H1 (cell line): ENCODE measurements around the gene SLC24A3. TPM values are rescaled to one million over a fixed set of nuclear protein-coding genes. Genes with fewer than 3 reads are reported as not detected.

Experiments used
- EP300 ChIP-seq, 2 experiments: IDR thresholded peaks; 1 replicate in 1 of 2; 2 replicates in 1 of 2; pipeline ENCODE4 v1.6.1; 2011 to 2012; ENCODE audit warnings: low read depth in 2 of 2, low read length in 2 of 2, mild to moderate bottlenecking in 2 of 2, borderline replicate concordance in 1 of 2, inconsistent platforms in 1 of 2, moderate library complexity in 1 of 2
- HDAC2 ChIP-seq, 2 experiments: fragments of 300-600 bp in 1 of 2; sonication (generic) in 1 of 2; IDR thresholded peaks; 2 replicates each; pipeline ENCODE4 v1.6.1; 2011 to 2012; ENCODE audit warnings: low read depth in 2 of 2, low read length in 2 of 2, mild to moderate bottlenecking in 2 of 2, moderate library complexity in 2 of 2, borderline replicate concordance in 1 of 2, inconsistent platforms in 1 of 2
- KDM5A ChIP-seq: fragments of 200-600 bp; IDR thresholded peaks from 2 replicates; pipeline ENCODE4 v1.7.1; 2012; ENCODE audit warnings: mild to moderate bottlenecking, low read length, inconsistent platforms, mixed read lengths
- polyA plus RNA-seq, 7 experiments: library from polyadenylated mRNA; depleted of rRNA in 3 of 7; stranded (reverse) in 5 of 7; unstranded in 2 of 7; fragments of >200 nt in 5 of 7; fragments of 200-250 nt in 2 of 7; gene quantifications; 1 replicate in 5 of 7; 2 replicates in 1 of 7; 4 replicates in 1 of 7; pipeline versions ENCODE4 v1.2.1 to v1.2.3, GENCODE V29; 2011 to 2013; ENCODE audit warnings: missing spikeins in 2 of 7, mixed read lengths in 2 of 7
- total RNA-seq: library from RNA; stranded (reverse); fragmentation: NEBNext Ultra II Directional; extraction: Animal tissue kit (Norgen Biotek cat#: 25700); gene quantifications from 2 replicates; pipeline ENCODE4 v1.2.1, GENCODE V29; 2021

The SLC24A3 gene
- total and polyA plus RNA-seq, 2 of the 8 experiments (the other 6 are each of a cell fraction or from before 2014, with no cell fraction given), result 4.5 to 6.3 TPM

DNA sequence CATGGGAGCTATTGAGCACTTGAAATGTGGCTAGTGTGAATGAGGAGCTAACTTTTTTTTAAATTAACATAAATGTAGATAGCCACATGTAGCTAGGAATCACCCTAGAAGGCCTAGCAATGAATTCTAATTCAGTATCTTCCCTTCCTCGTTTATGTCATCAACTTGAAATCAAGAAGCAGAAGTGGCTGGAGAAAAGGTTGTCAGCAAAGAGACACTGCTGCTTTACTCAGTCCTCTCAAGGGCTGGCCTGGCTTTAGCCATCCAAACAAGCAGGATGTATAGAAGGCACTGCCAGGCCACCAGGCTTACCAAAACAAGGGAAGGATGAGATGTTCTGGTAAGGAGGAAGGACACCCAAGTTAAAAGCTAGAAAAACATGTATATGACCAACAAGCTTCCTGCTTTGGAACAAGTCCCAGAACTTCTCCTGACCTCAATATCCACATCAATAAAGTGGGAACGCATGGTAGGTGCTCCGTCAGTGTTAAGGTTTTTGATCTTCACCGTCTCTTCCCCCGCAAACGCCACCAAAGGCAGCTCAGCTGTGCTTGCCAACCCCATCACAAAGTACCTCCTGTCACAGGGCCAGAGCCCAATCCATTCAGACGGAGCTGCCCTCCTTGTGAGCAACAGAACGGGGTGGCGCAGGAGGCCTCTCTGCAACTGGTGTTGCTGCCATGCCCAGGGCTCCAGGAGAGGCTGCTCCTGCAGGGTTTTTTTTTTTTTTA, 309.8 kb downstream of the SLC24A3 start (continued):
- TF ChIP-seq HDAC2 (IDR thresholded peaks at IDR 0.05; ENCODE audit: borderline replicate concordance in 1 of 2, low read depth in 2 of 2, low read length in 2 of 2), result no peak
- no peak for TF ChIP-seq EP300 (IDR thresholded peaks at IDR 0.05; ENCODE audit: borderline replicate concordance in 1 of 2, low read depth in 2 of 2, low read length in 2 of 2)
- no peak for TF ChIP-seq KDM5A
